PC-3 (cell line): ENCODE measurements around the gene ALG5. TPM values are rescaled to one million over a fixed set of nuclear protein-coding genes. Genes with fewer than 3 reads are reported as not detected.

Experiments used
- ATAC-seq: fragments of 200-7000 bp; cut with Tn5 transposase; 2 replicates; pipeline ENCODE4 v1.9.1; 2020; ENCODE audit warnings: mild to moderate bottlenecking, moderate library complexity
- BruUV-seq: library from RNA; stranded (reverse); fragments of 400-500 nt; replicated peaks from 2 replicates; lab custom pipeline; 2021; lab: Mats Ljungman, UMichigan
- CTCF ChIA-PET: fragments of 300-600 bp; sonication (Branson Sonifier 250); formaldehyde crosslinking; loops from one replicate; lab custom pipeline; 2022; ENCODE audit warnings: antibody characterized with exemption; lab: Charles Lee
- POLR2A ChIA-PET: fragments of 300-600 bp; sonication (Branson Sonifier 250); formaldehyde crosslinking; loops from one replicate; lab custom pipeline; 2022; ENCODE audit warnings: antibody characterized with exemption; ENCODE audit not compliant: unreplicated experiment; lab: Charles Lee
- DNase-seq: peaks from one replicate; pipeline ENCODE4 v3.0.0-alpha.2; 2015
- H2AFZ ChIP-seq: fragments of 300-600 bp; sonication (generic); 2 replicates; pipeline ENCODE4 v1.6.0; 2016; ENCODE audit warnings: antibody characterized with exemption, low read length
- H3F3A ChIP-seq: fragments of 300-600 bp; sonication (generic); one replicate; pipeline ENCODE4 v1.6.0; 2017; ENCODE audit warnings: antibody characterized with exemption, low read length, control low read depth, mild to moderate bottlenecking; ENCODE audit not compliant: unreplicated experiment
- H3K27ac ChIP-seq: fragments of 300-600 bp; sonication (generic); 2 replicates; pipeline ENCODE4 v1.5.1; 2016; ENCODE audit warnings: mild to moderate bottlenecking, low read length
- H3K27me3 ChIP-seq: fragments of 300-600 bp; sonication (generic); 2 replicates; pipeline ENCODE4 v1.6.1; 2016; ENCODE audit warnings: low read length, mixed read lengths
- H3K36me3 ChIP-seq: fragments of 300-600 bp; sonication (generic); 2 replicates; pipeline ENCODE4 v1.6.1; 2016; ENCODE audit warnings: low read depth, mixed run types, low read length, mixed read lengths
- H3K4me1 ChIP-seq: fragments of 300-600 bp; sonication (generic); 2 replicates; pipeline ENCODE4 v1.5.1; 2016; ENCODE audit warnings: low read length; ENCODE audit not compliant: insufficient read depth
- H3K4me2 ChIP-seq: fragments of 300-600 bp; sonication (generic); 2 replicates; pipeline ENCODE4 v1.6.0; 2016; ENCODE audit warnings: low read length
- H3K4me3 ChIP-seq: fragments of 300-600 bp; sonication (generic); 2 replicates; pipeline ENCODE4 v1.5.1; 2016; ENCODE audit warnings: mild to moderate bottlenecking, low read length, mixed read lengths
- H3K79me2 ChIP-seq: fragments of 300-600 bp; sonication (generic); 2 replicates; pipeline ENCODE4 v1.6.1; 2017; ENCODE audit warnings: low read length, mixed read lengths
- H3K9ac ChIP-seq: fragments of 300-600 bp; sonication (generic); 2 replicates; pipeline ENCODE4 v1.6.0; 2016; ENCODE audit warnings: mild to moderate bottlenecking, low read length
- H3K9me2 ChIP-seq: fragments of 300-600 bp; sonication (generic); replicated peaks from 2 replicates; pipeline ENCODE4 v1.6.1; 2016; ENCODE audit warnings: mixed run types, low read length, mixed read lengths
- H3K9me3 ChIP-seq: fragments of 300-600 bp; sonication (generic); 2 replicates; pipeline ENCODE4 v1.6.1; 2016; ENCODE audit warnings: low read length, mixed read lengths
- H4K20me1 ChIP-seq: fragments of 300-600 bp; sonication (generic); 2 replicates; pipeline ENCODE4 v1.6.1; 2016; ENCODE audit warnings: low read length, mixed read lengths
- CTCF ChIP-seq: fragments of 300-600 bp; sonication (generic); conservative IDR thresholded peaks from 2 replicates; pipeline ENCODE4 v1.5.1; 2017; ENCODE audit warnings: antibody characterized with exemption, low read depth, mild to moderate bottlenecking, low read length
- EZH2 ChIP-seq: fragments of 300-600 bp; sonication (generic); IDR thresholded peaks from one replicate; pipeline ENCODE4 v1.6.1; 2017; ENCODE audit warnings: antibody characterized with exemption, mild to moderate bottlenecking, low read length; ENCODE audit not compliant: unreplicated experiment
- EZH2phosphoT487 ChIP-seq: fragments of 300-600 bp; sonication (generic); IDR thresholded peaks from 2 replicates; pipeline ENCODE4 v1.6.1; 2018; ENCODE audit warnings: mild to moderate bottlenecking, antibody characterized with exemption, low read length, borderline replicate concordance
- intact Hi-C: fragments of 100-400 bp; cut with micrococcal nuclease; formaldehyde crosslinking; loops from 2 replicates; pipeline ENCODE4 v1.9.0; 2023
- total RNA-seq: library from RNA; depleted of rRNA; stranded (reverse); fragments of >200 nt; gene quantifications from 2 replicates; pipeline ENCODE4 v1.2.3, GENCODE V29; 2014

Gene ALG5
- total RNA-seq, 1 experiment from 2014 or later = 19.7 TPM

GRCh38 chr13:36912369-36912768, 86.8 kb downstream of the ALG5 start:
- no peak for ATAC-seq
- H4K20me1 ChIP-seq = no peaks in the 10 kb centered on the region
- no TSS peak for BruUV-seq
- intact Hi-C loops = loop anchor here (2.0 to 5.0 kb wide), 3 partner anchors 42 to 70 kb away; no protein-coding TSS in a partner anchor
- H3K4me3 ChIP-seq = no peak overlapping the region
- H3F3A ChIP-seq = no peaks in the 10 kb centered on the region
- H3K36me3 ChIP-seq = no peaks in the 10 kb centered on the region
- no peaks in the 10 kb centered on the region for H3K9me3 ChIP-seq
- CTCF ChIA-PET = no interaction called here
- H3K27me3 ChIP-seq = no peaks in the 10 kb centered on the region
- no peak overlapping the region for H3K4me2 ChIP-seq
- no peak overlapping the region for H3K27ac ChIP-seq
- no peaks in the 10 kb centered on the region for H3K9me2 ChIP-seq
- no peak overlapping the region for H3K9ac ChIP-seq
- no peak overlapping the region for H2AFZ ChIP-seq
- no peaks in the 10 kb centered on the region for H3K79me2 ChIP-seq
- TF ChIP-seq EZH2 (no peak), CTCF (no peak), EZH2phosphoT487 (no peak)
- POLR2A ChIA-PET = no interaction called here
- DNase-seq = no peak
- peaks cover 4% of the 10 kb centered on the region; the same call in 1 of the 2 replicates for H3K4me1 ChIP-seq

GRCh38 chr13:36910545-36910944, 88.6 kb downstream of the ALG5 start:
- ATAC-seq = no peak
- intact Hi-C loops = loop anchor here (5.0 kb wide), 2 partner anchors 53 to 72 kb away; no protein-coding TSS in a partner anchor
- ChIA-PET POLR2A (no interaction called here), CTCF (no interaction called here)
- H3K9ac ChIP-seq = no peak overlapping the region
- no peaks in the 10 kb centered on the region for H3K79me2 ChIP-seq
- TF ChIP-seq CTCF = no peak
- no peak for TF ChIP-seq EZH2
- no peak for TF ChIP-seq EZH2phosphoT487
- H3K27me3 ChIP-seq = no peaks in the 10 kb centered on the region
- H4K20me1 ChIP-seq = no peaks in the 10 kb centered on the region
- H3K9me3 ChIP-seq = no peaks in the 10 kb centered on the region
- H3K4me3 ChIP-seq = no peak overlapping the region
- no peaks in the 10 kb centered on the region for H3K9me2 ChIP-seq
- H2AFZ ChIP-seq = no peak overlapping the region
- no peak for DNase-seq
- H3F3A ChIP-seq = no peaks in the 10 kb centered on the region
- no peaks in the 10 kb centered on the region for H3K36me3 ChIP-seq
- BruUV-seq = no TSS peak
- H3K4me2 ChIP-seq = no peak overlapping the region
- peaks cover 4% of the 10 kb centered on the region; the same call in 1 of the 2 replicates for H3K4me1 ChIP-seq
- no peak overlapping the region for H3K27ac ChIP-seq

GRCh38 chr13:36907821-36908220, 91.3 kb downstream of the ALG5 start:
- Histone ChIP-seq H4K20me1 (no peaks in the 10 kb centered on the region), H3K9ac (no peak overlapping the region), H3K9me2 (no peaks in the 10 kb centered on the region), H3F3A (no peaks in the 10 kb centered on the region), H3K36me3 (no peaks in the 10 kb centered on the region), H3K27me3 (no peaks in the 10 kb centered on the region), H3K4me2 (no peak overlapping the region), H2AFZ (no peak overlapping the region), H3K4me1 (no peaks in the 10 kb centered on the region), H3K79me2 (no peaks in the 10 kb centered on the region), H3K9me3 (no peaks in the 10 kb centered on the region), H3K4me3 (no peak overlapping the region), H3K27ac (no peak overlapping the region)
- intact Hi-C loops = no loop called here
- TF ChIP-seq EZH2 = no peak
- TF ChIP-seq EZH2phosphoT487 = no peak
- TF ChIP-seq CTCF = no peak
- BruUV-seq = no TSS peak
- DNase-seq (no peak), ATAC-seq (no peak)
- CTCF ChIA-PET = no interaction called here
- POLR2A ChIA-PET = no interaction called here
